T47D (cell line): ENCODE measurements around the gene CCDC7.
"Not testable (repeated sequence)": the region's sequence is repeated elsewhere in the genome, so short reads cannot be mapped to it uniquely, and the experiment has no call there.

Experiments used
- DNase-seq, 2 experiments: peaks; one replicate each; pipeline versions ENCODE4 v3.0.0 to v3.0.0-alpha.2; 2011 to 2012; ENCODE audit warnings: low read depth in 1 of 2, low spot score in 1 of 2
- JUND ChIP-seq: IDR thresholded peaks from 2 replicates; pipeline ENCODE4 v1.6.1; 2012; ENCODE audit warnings: low read depth
- in situ Hi-C: cut with HindIII; loops from 2 replicates; pipeline ENCODE4 v1.10.0; 2016; ENCODE audit warnings: low sequenced_read_pairs, low pct_unique_long_range_greater_than_20kb

The CCDC7 gene

DNA sequence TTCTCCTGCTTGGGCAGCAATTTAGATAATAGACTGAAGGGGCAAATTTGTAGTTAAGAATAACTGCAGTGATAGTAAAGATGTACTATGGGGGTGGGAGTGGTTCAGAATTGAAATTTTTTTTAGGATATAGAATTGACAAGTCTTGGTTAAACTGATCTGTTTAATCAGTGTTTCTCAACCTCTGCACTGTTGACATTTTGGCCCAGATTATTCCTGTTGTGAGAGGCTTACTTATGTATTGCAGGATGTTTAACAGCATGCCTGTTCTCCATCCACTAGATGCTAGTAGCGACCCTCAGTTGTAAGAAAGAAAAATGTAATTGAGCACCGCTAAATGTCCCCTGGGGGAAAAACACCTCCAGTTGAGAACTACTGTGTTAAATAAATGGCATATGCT lies 176.5 kb downstream of the CCDC7 start:
- DNase-seq, result no peak
- TF ChIP-seq JUND, result no peak
- in situ Hi-C loops, result no loop called here

- no peak for TF ChIP-seq JUND
- no peak for DNase-seq
- in situ Hi-C loops, result no loop called here
These were observed 181.2 kb downstream of the CCDC7 start for GRCh38 chr10:32627183-32627582.

DNA sequence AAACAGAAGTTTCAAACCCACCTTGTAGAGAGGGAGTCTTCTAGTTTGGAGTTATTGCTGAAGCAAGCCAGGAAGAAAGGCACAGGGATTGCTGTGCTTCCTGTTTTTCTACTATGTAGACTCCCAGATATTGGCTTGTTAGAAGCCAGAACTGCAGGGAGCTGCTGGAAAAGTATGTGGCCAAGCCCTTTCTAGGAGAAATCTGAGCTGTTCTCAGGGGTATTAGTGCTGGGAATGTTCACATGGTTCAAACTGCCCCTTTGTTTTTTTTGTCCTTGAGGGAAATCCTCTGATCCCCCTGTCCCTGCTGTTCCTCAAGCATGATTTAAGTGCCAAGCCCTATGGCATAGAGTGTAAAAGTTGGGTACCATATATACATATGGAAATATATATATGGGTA lies 184.0 kb downstream of the CCDC7 start:
- no peak for TF ChIP-seq JUND
- peak in 1 of 2 experiments; percentile 8 for DNase-seq
- in situ Hi-C loops, result no loop called here

GRCh38 chr10:32646535-32646934 lies 200.6 kb downstream of the CCDC7 start:
- in situ Hi-C loops, result no loop called here
- no peak for DNase-seq
- TF ChIP-seq JUND, result no peak

GRCh38 chr10:32650246-32650655 lies 204.3 kb downstream of the CCDC7 start:
- no peak for TF ChIP-seq JUND
- DNase-seq, result peak in 1 of 2 experiments; percentile 32
- in situ Hi-C loops, result no loop called here

DNA sequence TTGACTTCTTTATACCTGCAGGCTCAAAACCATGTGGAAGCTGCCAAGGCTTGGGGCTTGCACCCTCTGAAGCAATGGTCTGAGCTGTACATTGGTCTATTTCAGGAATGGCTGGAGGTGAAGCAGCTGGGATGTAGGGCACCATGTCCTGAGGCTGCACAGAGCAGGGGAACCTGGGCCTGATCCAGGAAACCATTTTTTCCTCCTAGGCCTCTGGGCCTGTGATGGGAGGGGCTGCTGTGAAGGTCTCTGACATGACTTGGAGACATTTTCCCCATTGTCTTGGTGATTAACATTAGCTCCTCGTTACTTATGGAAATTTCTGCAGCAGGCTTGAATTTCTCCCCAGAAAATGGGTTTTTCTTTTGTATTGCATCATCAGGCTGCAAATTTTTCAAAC lies 211.5 kb downstream of the CCDC7 start:
- DNase-seq, in situ Hi-C loops: not testable (repeated sequence)

- DNase-seq, result peak in 1 of 2 experiments; percentile 5
- TF ChIP-seq JUND, result no peak
- in situ Hi-C loops, result no loop called here
These were observed 215.4 kb downstream of the CCDC7 start for GRCh38 chr10:32661346-32661745.

GRCh38 chr10:32680803-32681557 lies 235.0 kb downstream of the CCDC7 start:
- TF ChIP-seq JUND, result no peak
- in situ Hi-C loops, result no loop called here
- DNase-seq, result no peak

DNA sequence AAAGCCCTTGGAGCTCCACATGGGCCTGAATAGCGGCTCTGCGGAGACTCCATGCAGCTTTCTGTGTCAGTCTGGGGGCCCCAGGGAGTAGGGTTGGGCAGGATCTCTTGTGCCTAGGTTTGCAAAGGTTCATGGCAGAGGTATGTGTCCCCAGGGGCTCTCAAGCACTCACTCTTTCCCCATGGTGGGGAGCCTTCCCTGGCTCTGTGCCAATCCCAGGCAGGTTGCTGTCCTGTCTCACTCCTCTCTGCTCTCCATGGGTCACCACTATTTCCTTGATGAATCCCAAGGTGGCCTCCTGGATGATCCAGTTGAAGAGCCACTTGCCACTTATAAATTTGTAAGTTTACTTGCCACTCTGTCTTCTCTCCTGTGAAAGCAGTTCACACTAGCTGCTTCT lies 238.4 kb downstream of the CCDC7 start:
- no peak for DNase-seq
- no peak for TF ChIP-seq JUND
- in situ Hi-C loops, result no loop called here

DNA sequence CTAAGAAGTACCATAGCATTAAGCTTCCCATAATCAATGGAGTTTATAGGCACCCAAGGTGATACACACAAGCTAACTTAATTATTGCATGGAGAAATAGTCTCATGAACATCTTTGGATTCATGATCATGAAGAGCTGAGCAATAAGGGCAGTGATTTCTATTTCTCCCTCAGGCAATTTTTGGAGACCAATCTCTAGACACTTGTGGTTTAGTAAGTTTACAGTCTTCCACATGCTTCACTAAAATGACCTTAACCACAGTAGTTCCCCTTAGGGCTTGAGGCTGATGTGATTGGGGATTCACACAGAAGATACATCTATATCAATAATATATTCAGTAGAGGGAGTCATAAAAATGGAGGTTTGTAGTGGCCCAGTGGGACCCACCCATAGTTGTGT lies 241.2 kb downstream of the CCDC7 start:
- DNase-seq, result no peak
- no peak for TF ChIP-seq JUND
- in situ Hi-C loops, result no loop called here

- in situ Hi-C loops, result no loop called here
- no peak for TF ChIP-seq JUND
- no peak for DNase-seq
These were observed 241.6 kb downstream of the CCDC7 start for GRCh38 chr10:32687546-32687945.

- TF ChIP-seq JUND, result no peak
- DNase-seq, result peak in 1 of 2 experiments; percentile 85
- in situ Hi-C loops, result no loop called here
These were observed 246.2 kb downstream of the CCDC7 start for GRCh38 chr10:32692174-32692573.

GRCh38 chr10:32693441-32693979 lies 247.6 kb downstream of the CCDC7 start:
- DNase-seq, result no peak
- in situ Hi-C loops, result no loop called here
- no peak for TF ChIP-seq JUND

DNA sequence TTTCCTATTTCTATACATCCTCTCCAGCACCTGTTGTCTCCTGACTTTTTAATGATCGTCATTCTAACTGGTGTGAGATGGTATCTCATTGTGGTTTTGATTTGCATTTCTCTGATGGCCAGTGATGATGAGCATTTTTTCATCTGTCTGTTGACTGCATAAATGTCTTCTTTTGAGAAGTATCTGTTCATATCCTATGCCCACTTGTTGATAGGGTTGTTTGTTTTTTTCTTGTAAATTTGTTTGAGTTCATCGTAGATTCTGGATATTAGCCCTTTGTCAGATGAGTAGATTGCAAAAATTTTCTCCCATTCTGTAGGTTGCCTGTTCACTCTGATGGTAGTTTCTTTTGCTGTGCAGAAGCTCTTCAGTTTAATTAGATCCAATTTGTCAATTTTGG lies 253.7 kb downstream of the CCDC7 start:
- DNase-seq, in situ Hi-C loops: not testable (repeated sequence)
